ENCODE data around the gene MGAT5. TPM values are rescaled to one million over a fixed set of nuclear protein-coding genes. Genes with fewer than 3 reads are reported as not detected.

Gene MGAT5
- total RNA-seq, 1 experiment from 2014 or later, result 34.0 TPM

DNA sequence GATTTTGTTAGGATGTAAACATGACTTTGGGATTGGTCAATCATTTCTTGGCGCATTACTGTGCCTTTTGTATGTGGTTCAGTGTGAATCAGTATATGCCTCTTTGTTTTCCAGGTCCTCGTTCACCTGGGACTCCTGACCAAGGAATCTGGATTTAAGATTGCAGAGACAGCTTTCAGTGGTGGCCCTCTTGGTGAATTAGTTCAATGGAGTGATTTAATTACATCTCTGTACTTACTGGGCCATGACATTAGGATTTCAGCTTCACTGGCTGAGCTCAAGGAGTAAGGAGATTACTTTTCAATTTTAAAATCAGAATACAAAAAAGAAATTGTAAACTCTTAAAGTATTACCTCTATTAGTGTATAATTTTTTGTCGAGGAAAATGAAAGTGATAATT, 87.6 kb downstream of the MGAT5 start:
- Histone ChIP-seq H3K9ac (ENCODE audit: low read length) (no peak overlapping the region), H3K4me3 (replicated peaks in 1 of 2; ENCODE audit: low read depth in 1 of 2, low read length in 2 of 2) (no peak overlapping the region), H3K9me3 (ENCODE audit: control insufficient read depth in 1 of 2, insufficient read depth in 1 of 2, low read depth in 1 of 2, low read length in 2 of 2) (no peaks in the 10 kb centered on the region), H2AFZ (ENCODE audit: low read depth, low read length, poor library complexity, severe bottlenecking) (no peak overlapping the region), H3K36me3 (ENCODE audit: control insufficient read depth in 1 of 2, insufficient read depth in 2 of 2, low read length in 2 of 2) (no peaks in the 10 kb centered on the region), H3K4me1 (ENCODE audit: control insufficient read depth in 1 of 2, insufficient read depth in 2 of 2, low read length in 2 of 2) (no peaks in the 10 kb centered on the region), H3K27me3 (ENCODE audit: insufficient read depth, low read length) (no peaks in the 10 kb centered on the region), H3K79me2 (ENCODE audit: insufficient read depth, low read length) (no peaks in the 10 kb centered on the region), H3K4me2 (ENCODE audit: low read length) (no peak overlapping the region), H3K27ac (ENCODE audit: low read depth, low read length) (no peak overlapping the region), H4K20me1 (ENCODE audit: insufficient read depth) (no peaks in the 10 kb centered on the region), H3K9me2 (ENCODE audit: insufficient read depth) (no peaks in the 10 kb centered on the region)
- ATAC-seq (no peak), DNase-seq (ENCODE audit: low read depth, low spot score) (no peak)
- ChIA-PET RAD21 (ENCODE audit: low non-redundant PET in 1 of 2, low total read pairs in 2 of 2, uncharacterized antibody in 2 of 2, unreplicated experiment in 2 of 2) (no interaction called here), POLR2A (no interaction called here), CTCF (no interaction called here)
- no TSS peak for BruUV-seq (replicated peaks)
- TF ChIP-seq TCF7L2 (IDR thresholded peaks at IDR 0.05; ENCODE audit: borderline replicate concordance, extremely low read depth, insufficient read depth, insufficient read length) (no peak), POLR2A (IDR thresholded peaks at IDR 0.05; ENCODE audit: borderline replicate concordance, extremely low read depth, insufficient read depth, insufficient read length) (no peak), ELF1 (IDR thresholded peaks at IDR 0.05; ENCODE audit: borderline replicate concordance, low read depth) (no peak), ZNF274 (IDR thresholded peaks at IDR 0.05; ENCODE audit: low read depth, low read length) (no peak), SIN3A (IDR thresholded peaks at IDR 0.05; ENCODE audit: low read depth) (no peak), EZH2 (IDR thresholded peaks at IDR 0.05) (no peak), ZFX (IDR thresholded peaks at IDR 0.05) (no peak)
- intact Hi-C loops (cut with micrococcal nuclease), result no loop called here

- H3K4me3 ChIP-seq (replicated peaks in 1 of 2; ENCODE audit: low read depth in 1 of 2, low read length in 2 of 2), result no peak overlapping the region
- no peak overlapping the region for H3K27ac ChIP-seq (ENCODE audit: low read depth, low read length)
- intact Hi-C loops (cut with micrococcal nuclease), result no loop called here
- RAD21 ChIA-PET (ENCODE audit: low non-redundant PET in 1 of 2, low total read pairs in 2 of 2, uncharacterized antibody in 2 of 2, unreplicated experiment in 2 of 2), result no interaction called here
- no peaks in the 10 kb centered on the region for H3K27me3 ChIP-seq (ENCODE audit: insufficient read depth, low read length)
- no peak for DNase-seq (ENCODE audit: low read depth, low spot score)
- no peak overlapping the region for H2AFZ ChIP-seq (ENCODE audit: low read depth, low read length, poor library complexity, severe bottlenecking)
- no peak overlapping the region for H3K9ac ChIP-seq (ENCODE audit: low read length)
- TF ChIP-seq MAX (IDR thresholded peaks at IDR 0.05) (no peak), CBX3 (IDR thresholded peaks at IDR 0.05; ENCODE audit: low read depth) (no peak), YY1 (IDR thresholded peaks at IDR 0.05; ENCODE audit: extremely low read depth, insufficient replicate concordance, low read depth, low read length) (no peak), TCF7L2 (IDR thresholded peaks at IDR 0.05; ENCODE audit: borderline replicate concordance, extremely low read depth, insufficient read depth, insufficient read length) (no peak), EGR1 (IDR thresholded peaks at IDR 0.05; ENCODE audit: low read depth) (no peak), FOSL1 (IDR thresholded peaks at IDR 0.05; ENCODE audit: low read depth) (no peak), EZH2 (IDR thresholded peaks at IDR 0.05) (no peak)
- POLR2A ChIA-PET, result no interaction called here
- H3K36me3 ChIP-seq (ENCODE audit: control insufficient read depth in 1 of 2, insufficient read depth in 2 of 2, low read length in 2 of 2), result no peaks in the 10 kb centered on the region
- no peaks in the 10 kb centered on the region for H3K79me2 ChIP-seq (ENCODE audit: insufficient read depth, low read length)
- no peak for ATAC-seq
- BruUV-seq (replicated peaks), result no TSS peak
- no peaks in the 10 kb centered on the region for H3K4me1 ChIP-seq (ENCODE audit: control insufficient read depth in 1 of 2, insufficient read depth in 2 of 2, low read length in 2 of 2)
- H3K9me2 ChIP-seq (ENCODE audit: insufficient read depth), result no peaks in the 10 kb centered on the region
- no peaks in the 10 kb centered on the region for H3K9me3 ChIP-seq (ENCODE audit: control insufficient read depth in 1 of 2, insufficient read depth in 1 of 2, low read depth in 1 of 2, low read length in 2 of 2)
- no peaks in the 10 kb centered on the region for H4K20me1 ChIP-seq (ENCODE audit: insufficient read depth)
- CTCF ChIA-PET, result interaction anchor here (0.6 kb wide), 1 partner anchor 156 kb away, joined by 3 read pairs; no protein-coding TSS in a partner anchor
- H3K4me2 ChIP-seq (ENCODE audit: low read length), result no peak overlapping the region
Observed at GRCh38 chr2:134344954-134345697, 91.3 kb downstream of the MGAT5 start.

Measured in HCT116 (cell line).